ENCODE results near the gene CDC42SE2.

Gene CDC42SE2

GRCh38 chr5:131263648-131264450, at the start of gene CDC42SE2:
Gene CDC42SE2, plus strand, starts transcription at chr5:131264053. Its CDS starts 95,441 bp downstream, at chr5:131359494.
- DNase-seq (ENCODE audit: low spot score), result peak; percentile 99

GRCh38 chr5:131214609-131215227, 49.1 kb upstream of the CDC42SE2 start:
- no peak for DNase-seq (ENCODE audit: low spot score)

GRCh38 chr5:131217791-131218190, 46.1 kb upstream of the CDC42SE2 start:
- DNase-seq (ENCODE audit: low spot score), result no peak

GRCh38 chr5:131218392-131218791, 45.5 kb upstream of the CDC42SE2 start:
- DNase-seq (ENCODE audit: low spot score), result no peak

GRCh38 chr5:131220566-131220965, 43.3 kb upstream of the CDC42SE2 start:
- no peak for DNase-seq (ENCODE audit: low spot score)

GRCh38 chr5:131221008-131221703, 42.7 kb upstream of the CDC42SE2 start:
- DNase-seq (ENCODE audit: low spot score), result no peak

- peak; percentile 29 for DNase-seq (ENCODE audit: low spot score)
Measured at GRCh38 chr5:131221888-131222287, 42.0 kb upstream of the CDC42SE2 start.

GRCh38 chr5:131222731-131223130, 41.1 kb upstream of the CDC42SE2 start:
- DNase-seq (ENCODE audit: low spot score), result no peak

GRCh38 chr5:131223751-131224386, 40.0 kb upstream of the CDC42SE2 start:
- DNase-seq (ENCODE audit: low spot score), result no peak

GRCh38 chr5:131224387-131225201, 39.3 kb upstream of the CDC42SE2 start:
- no peak for DNase-seq (ENCODE audit: low spot score)

- no peak for DNase-seq (ENCODE audit: low spot score)
Measured at GRCh38 chr5:131225282-131225974, 38.4 kb upstream of the CDC42SE2 start.

GRCh38 chr5:131226899-131227298, 37.0 kb upstream of the CDC42SE2 start:
- no peak for DNase-seq (ENCODE audit: low spot score)

GRCh38 chr5:131228646-131229045, 35.2 kb upstream of the CDC42SE2 start:
- DNase-seq (ENCODE audit: low spot score), result no peak

- DNase-seq (ENCODE audit: low spot score), result no peak
Measured at GRCh38 chr5:131229623-131230022, 34.2 kb upstream of the CDC42SE2 start.

GRCh38 chr5:131230406-131230805, 33.4 kb upstream of the CDC42SE2 start:
- DNase-seq (ENCODE audit: low spot score), result no peak

GRCh38 chr5:131239686-131240085, 24.2 kb upstream of the CDC42SE2 start:
- no peak for DNase-seq (ENCODE audit: low spot score)

- peak; percentile 61 for DNase-seq (ENCODE audit: low spot score)
Measured at GRCh38 chr5:131242728-131243255, 21.1 kb upstream of the CDC42SE2 start.

- no peak for DNase-seq (ENCODE audit: low spot score)
Measured at GRCh38 chr5:131245312-131245711, 18.5 kb upstream of the CDC42SE2 start.

GRCh38 chr5:131245948-131246347, 17.9 kb upstream of the CDC42SE2 start:
- DNase-seq (ENCODE audit: low spot score), result no peak

- no peak for DNase-seq (ENCODE audit: low spot score)
Measured at GRCh38 chr5:131246504-131246903, 17.3 kb upstream of the CDC42SE2 start.
